HG02763 (cell line): ENCODE results near the gene RXRA.
A peak's percentile ranks its signal among the peaks of the same experiment; 100 is the strongest.

Source experiments
- ATAC-seq: cut with Tn5 transposase; IDR thresholded peaks from one replicate; pipeline ENCODE4 v1.9.1; 2021; ENCODE audit warnings: mild to moderate bottlenecking, moderate library complexity; ENCODE audit not compliant: unreplicated experiment

RXRA gene

GRCh38 chr9:134378901-134379338 lies 52.7 kb downstream of the RXRA start:
- ATAC-seq, result no peak

GRCh38 chr9:134379831-134380365 lies 53.6 kb downstream of the RXRA start:
- no peak for ATAC-seq

GRCh38 chr9:134380542-134381271 lies 54.5 kb downstream of the RXRA start:
- ATAC-seq, result no peak

- no peak for ATAC-seq
Observed at GRCh38 chr9:134381272-134381661, 55.0 kb downstream of the RXRA start.

GRCh38 chr9:134381671-134382516 lies 55.6 kb downstream of the RXRA start:
- ATAC-seq, result no peak

GRCh38 chr9:134382733-134383132 lies 56.5 kb downstream of the RXRA start:
- ATAC-seq, result no peak

GRCh38 chr9:134383148-134383547 lies 56.9 kb downstream of the RXRA start:
- no peak for ATAC-seq

GRCh38 chr9:134384811-134385479 lies 58.7 kb downstream of the RXRA start:
- no peak for ATAC-seq

GRCh38 chr9:134385915-134386314 lies 59.7 kb downstream of the RXRA start:
- no peak for ATAC-seq

GRCh38 chr9:134386951-134387831 lies 60.9 kb downstream of the RXRA start:
- no peak for ATAC-seq

GRCh38 chr9:134388289-134388808 lies 62.1 kb downstream of the RXRA start:
- no peak for ATAC-seq

GRCh38 chr9:134388976-134389375 lies 62.7 kb downstream of the RXRA start:
- no peak for ATAC-seq

- ATAC-seq, result no peak
Observed at GRCh38 chr9:134389642-134390041, 63.4 kb downstream of the RXRA start.

- peak; percentile 27 for ATAC-seq
Observed at GRCh38 chr9:134390537-134390936, 64.3 kb downstream of the RXRA start.

GRCh38 chr9:134390947-134391318 lies 64.7 kb downstream of the RXRA start:
- peak; percentile 20 for ATAC-seq

GRCh38 chr9:134391319-134392231 lies 65.3 kb downstream of the RXRA start:
- ATAC-seq, result peak; percentile 36

- ATAC-seq, result no peak
Observed at GRCh38 chr9:134392900-134393299, 66.6 kb downstream of the RXRA start.

GRCh38 chr9:134393582-134394280 lies 67.5 kb downstream of the RXRA start:
- no peak for ATAC-seq
